ENCODE results near the gene CDC42BPB.
A peak's percentile ranks its signal among the peaks of the same experiment; 100 is the strongest.

DNA sequence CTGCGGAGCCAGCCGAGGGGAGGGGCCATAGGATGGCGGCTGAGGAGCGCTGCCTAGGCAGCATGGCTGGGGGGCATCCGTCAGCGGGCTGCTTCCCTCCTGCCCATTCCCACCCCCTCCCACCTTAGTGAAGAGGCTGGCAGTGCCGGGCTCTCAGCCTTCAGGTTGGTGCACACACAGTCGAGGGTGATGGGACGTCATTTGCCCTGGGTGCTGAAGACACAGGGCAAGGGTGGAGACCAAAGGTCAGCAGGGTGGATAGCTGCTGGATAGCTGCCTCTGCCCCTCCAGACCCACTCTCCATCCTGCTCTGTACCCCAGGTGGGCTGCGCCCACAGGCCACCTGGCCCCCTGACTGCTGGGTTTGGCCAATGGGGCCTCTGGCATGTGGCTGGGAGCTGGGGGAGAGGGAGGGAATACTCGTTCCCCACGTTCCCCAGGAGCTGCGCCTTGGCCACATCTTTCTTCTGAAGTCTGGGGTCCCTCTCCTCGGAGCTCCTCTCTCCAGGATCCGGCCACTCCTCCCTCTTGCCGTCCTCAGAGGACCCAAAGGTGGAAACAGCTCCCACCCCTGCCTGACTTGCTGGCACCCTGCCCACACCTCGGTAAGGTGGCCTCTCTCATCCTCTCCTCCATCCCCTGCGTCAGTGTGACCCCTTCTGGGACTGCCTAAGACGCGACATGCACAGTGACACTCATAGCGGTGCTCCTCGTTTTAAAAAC is 11.2 kb upstream of the CDC42BPB start:
- TF ChIP-seq, protein P1, sequence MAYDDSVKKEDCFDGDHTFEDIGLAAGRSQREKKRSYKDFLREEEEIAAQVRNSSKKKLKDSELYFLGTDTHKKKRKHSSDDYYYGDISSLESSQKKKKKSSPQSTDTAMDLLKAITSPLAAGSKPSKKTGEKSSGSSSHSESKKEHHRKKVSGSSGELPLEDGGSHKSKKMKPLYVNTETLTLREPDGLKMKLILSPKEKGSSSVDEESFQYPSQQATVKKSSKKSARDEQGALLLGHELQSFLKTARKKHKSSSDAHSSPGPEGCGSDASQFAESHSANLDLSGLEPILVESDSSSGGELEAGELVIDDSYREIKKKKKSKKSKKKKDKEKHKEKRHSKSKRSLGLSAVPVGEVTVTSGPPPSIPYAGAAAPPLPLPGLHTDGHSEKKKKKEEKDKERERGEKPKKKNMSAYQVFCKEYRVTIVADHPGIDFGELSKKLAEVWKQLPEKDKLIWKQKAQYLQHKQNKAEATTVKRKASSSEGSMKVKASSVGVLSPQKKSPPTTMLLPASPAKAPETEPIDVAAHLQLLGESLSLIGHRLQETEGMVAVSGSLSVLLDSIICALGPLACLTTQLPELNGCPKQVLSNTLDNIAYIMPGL (CRISPR knock-in tag; IDR thresholded peaks at IDR 0.05; ENCODE audit: borderline replicate concordance in 1 of 2, low read depth in 1 of 2): no peak
- TF ChIP-seq, protein P2, sequence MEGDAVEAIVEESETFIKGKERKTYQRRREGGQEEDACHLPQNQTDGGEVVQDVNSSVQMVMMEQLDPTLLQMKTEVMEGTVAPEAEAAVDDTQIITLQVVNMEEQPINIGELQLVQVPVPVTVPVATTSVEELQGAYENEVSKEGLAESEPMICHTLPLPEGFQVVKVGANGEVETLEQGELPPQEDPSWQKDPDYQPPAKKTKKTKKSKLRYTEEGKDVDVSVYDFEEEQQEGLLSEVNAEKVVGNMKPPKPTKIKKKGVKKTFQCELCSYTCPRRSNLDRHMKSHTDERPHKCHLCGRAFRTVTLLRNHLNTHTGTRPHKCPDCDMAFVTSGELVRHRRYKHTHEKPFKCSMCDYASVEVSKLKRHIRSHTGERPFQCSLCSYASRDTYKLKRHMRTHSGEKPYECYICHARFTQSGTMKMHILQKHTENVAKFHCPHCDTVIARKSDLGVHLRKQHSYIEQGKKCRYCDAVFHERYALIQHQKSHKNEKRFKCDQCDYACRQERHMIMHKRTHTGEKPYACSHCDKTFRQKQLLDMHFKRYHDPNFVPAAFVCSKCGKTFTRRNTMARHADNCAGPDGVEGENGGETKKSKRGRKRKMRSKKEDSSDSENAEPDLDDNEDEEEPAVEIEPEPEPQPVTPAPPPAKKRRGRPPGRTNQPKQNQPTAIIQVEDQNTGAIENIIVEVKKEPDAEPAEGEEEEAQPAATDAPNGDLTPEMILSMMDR (CRISPR knock-in tag; IDR thresholded peaks at IDR 0.05): peak; percentile 28; the same call in 1 of the 2 replicates
- TF ChIP-seq, protein P3, sequence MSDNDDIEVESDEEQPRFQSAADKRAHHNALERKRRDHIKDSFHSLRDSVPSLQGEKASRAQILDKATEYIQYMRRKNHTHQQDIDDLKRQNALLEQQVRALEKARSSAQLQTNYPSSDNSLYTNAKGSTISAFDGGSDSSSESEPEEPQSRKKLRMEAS (IDR thresholded peaks at IDR 0.05): no peak
- TF ChIP-seq SRSF9 (IDR thresholded peaks at IDR 0.05; ENCODE audit: borderline replicate concordance, insufficient read depth, low read depth, low read length, poor library complexity, severe bottlenecking) (no peak), JUN (CRISPR knock-in tag; IDR thresholded peaks at IDR 0.05) (no peak), NBN (conservative IDR thresholded peaks at IDR 0.05) (no peak), FIP1L1 (IDR thresholded peaks at IDR 0.05; ENCODE audit: borderline replicate concordance, insufficient read depth, low read depth, low read length) (no peak), ZNF274 (CRISPR knock-in tag; IDR thresholded peaks at IDR 0.05) (no peak), ZC3H4 (CRISPR knock-in tag; IDR thresholded peaks at IDR 0.05; ENCODE audit: borderline replicate concordance) (no peak), CREM (IDR thresholded peaks at IDR 0.05) (no peak), CREM (CRISPR knock-in tag; IDR thresholded peaks at IDR 0.05) (no peak), MAFK (conservative IDR thresholded peaks at IDR 0.05 in 1 of 2, IDR thresholded peaks at IDR 0.05 in 1 of 2; ENCODE audit: low read length in 2 of 2) (no peak)
- TF ChIP-seq, protein P4, sequence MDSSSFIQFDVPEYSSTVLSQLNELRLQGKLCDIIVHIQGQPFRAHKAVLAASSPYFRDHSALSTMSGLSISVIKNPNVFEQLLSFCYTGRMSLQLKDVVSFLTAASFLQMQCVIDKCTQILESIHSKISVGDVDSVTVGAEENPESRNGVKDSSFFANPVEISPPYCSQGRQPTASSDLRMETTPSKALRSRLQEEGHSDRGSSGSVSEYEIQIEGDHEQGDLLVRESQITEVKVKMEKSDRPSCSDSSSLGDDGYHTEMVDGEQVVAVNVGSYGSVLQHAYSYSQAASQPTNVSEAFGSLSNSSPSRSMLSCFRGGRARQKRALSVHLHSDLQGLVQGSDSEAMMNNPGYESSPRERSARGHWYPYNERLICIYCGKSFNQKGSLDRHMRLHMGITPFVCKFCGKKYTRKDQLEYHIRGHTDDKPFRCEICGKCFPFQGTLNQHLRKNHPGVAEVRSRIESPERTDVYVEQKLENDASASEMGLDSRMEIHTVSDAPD (CRISPR knock-in tag; IDR thresholded peaks at IDR 0.05): no peak
- TF ChIP-seq, protein P5, sequence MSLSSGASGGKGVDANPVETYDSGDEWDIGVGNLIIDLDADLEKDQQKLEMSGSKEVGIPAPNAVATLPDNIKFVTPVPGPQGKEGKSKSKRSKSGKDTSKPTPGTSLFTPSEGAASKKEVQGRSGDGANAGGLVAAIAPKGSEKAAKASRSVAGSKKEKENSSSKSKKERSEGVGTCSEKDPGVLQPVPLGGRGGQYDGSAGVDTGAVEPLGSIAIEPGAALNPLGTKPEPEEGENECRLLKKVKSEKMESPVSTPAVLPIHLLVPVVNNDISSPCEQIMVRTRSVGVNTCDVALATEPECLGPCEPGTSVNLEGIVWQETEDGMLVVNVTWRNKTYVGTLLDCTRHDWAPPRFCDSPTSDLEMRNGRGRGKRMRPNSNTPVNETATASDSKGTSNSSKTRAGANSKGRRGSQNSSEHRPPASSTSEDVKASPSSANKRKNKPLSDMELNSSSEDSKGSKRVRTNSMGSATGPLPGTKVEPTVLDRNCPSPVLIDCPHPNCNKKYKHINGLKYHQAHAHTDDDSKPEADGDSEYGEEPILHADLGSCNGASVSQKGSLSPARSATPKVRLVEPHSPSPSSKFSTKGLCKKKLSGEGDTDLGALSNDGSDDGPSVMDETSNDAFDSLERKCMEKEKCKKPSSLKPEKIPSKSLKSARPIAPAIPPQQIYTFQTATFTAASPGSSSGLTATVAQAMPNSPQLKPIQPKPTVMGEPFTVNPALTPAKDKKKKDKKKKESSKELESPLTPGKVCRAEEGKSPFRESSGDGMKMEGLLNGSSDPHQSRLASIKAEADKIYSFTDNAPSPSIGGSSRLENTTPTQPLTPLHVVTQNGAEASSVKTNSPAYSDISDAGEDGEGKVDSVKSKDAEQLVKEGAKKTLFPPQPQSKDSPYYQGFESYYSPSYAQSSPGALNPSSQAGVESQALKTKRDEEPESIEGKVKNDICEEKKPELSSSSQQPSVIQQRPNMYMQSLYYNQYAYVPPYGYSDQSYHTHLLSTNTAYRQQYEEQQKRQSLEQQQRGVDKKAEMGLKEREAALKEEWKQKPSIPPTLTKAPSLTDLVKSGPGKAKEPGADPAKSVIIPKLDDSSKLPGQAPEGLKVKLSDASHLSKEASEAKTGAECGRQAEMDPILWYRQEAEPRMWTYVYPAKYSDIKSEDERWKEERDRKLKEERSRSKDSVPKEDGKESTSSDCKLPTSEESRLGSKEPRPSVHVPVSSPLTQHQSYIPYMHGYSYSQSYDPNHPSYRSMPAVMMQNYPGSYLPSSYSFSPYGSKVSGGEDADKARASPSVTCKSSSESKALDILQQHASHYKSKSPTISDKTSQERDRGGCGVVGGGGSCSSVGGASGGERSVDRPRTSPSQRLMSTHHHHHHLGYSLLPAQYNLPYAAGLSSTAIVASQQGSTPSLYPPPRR (CRISPR knock-in tag; IDR thresholded peaks at IDR 0.05; ENCODE audit: borderline replicate concordance): no peak
- TF ChIP-seq, protein P6, sequence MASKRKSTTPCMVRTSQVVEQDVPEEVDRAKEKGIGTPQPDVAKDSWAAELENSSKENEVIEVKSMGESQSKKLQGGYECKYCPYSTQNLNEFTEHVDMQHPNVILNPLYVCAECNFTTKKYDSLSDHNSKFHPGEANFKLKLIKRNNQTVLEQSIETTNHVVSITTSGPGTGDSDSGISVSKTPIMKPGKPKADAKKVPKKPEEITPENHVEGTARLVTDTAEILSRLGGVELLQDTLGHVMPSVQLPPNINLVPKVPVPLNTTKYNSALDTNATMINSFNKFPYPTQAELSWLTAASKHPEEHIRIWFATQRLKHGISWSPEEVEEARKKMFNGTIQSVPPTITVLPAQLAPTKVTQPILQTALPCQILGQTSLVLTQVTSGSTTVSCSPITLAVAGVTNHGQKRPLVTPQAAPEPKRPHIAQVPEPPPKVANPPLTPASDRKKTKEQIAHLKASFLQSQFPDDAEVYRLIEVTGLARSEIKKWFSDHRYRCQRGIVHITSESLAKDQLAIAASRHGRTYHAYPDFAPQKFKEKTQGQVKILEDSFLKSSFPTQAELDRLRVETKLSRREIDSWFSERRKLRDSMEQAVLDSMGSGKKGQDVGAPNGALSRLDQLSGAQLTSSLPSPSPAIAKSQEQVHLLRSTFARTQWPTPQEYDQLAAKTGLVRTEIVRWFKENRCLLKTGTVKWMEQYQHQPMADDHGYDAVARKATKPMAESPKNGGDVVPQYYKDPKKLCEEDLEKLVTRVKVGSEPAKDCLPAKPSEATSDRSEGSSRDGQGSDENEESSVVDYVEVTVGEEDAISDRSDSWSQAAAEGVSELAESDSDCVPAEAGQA (IDR thresholded peaks at IDR 0.05; ENCODE audit: low read depth): no peak
- TF ChIP-seq, protein P6 (CRISPR knock-in tag; IDR thresholded peaks at IDR 0.05; ENCODE audit: borderline replicate concordance): no peak
